K562 (cell line): ENCODE results near the gene CXCL6. TPM values are rescaled to one million over a fixed set of nuclear protein-coding genes. Genes with fewer than 3 reads are reported as not detected.

Source experiments
- ATAC-seq: fragments of 200-7000 bp; cut with Tn5 transposase; 3 replicates; pipeline ENCODE4 v1.9.1; 2020; ENCODE audit warnings: moderate library complexity
- BruUV-seq: library from RNA; stranded (reverse); fragments of 400-500 nt; replicated peaks from 2 replicates; lab custom pipeline; 2021; lab: Mats Ljungman, UMichigan
- CTCF ChIA-PET: fragments of 300-600 bp; formaldehyde crosslinking; extraction: SDS; loops from one replicate; lab custom pipeline; 2021; ENCODE audit warnings: low intra/inter-chr PET ratio; lab: Yijun Ruan, JAX
- POLR2A ChIA-PET: fragments of 300-600, 350-650 bp; sonication (Branson Sonifier 250); formaldehyde crosslinking; extraction: SDS; loops from one replicate; lab custom pipeline; 2021; ENCODE audit warnings: antibody characterized with exemption, inconsistent platforms; lab: Yijun Ruan, JAX
- DNase-seq, 4 experiments: peaks; one replicate each; pipeline versions ENCODE4 v3.0.0 to v3.0.0-alpha.2; 2011 to 2018; ENCODE audit warnings: low spot score in 3 of 4, mixed read lengths in 3 of 4; ENCODE audit errors: extremely low read depth in 1 of 4
- FAIRE-seq: peaks from 2 replicates; lab custom pipeline; 2011; peaks lifted over from hg19 to GRCh38; lab: Jason Lieb, UNC
- H2AFZ ChIP-seq: 2 replicates; pipeline ENCODE4 v1.6.0; 2011; ENCODE audit warnings: low read depth, low read length, control low read depth, inconsistent platforms
- H3K27ac ChIP-seq: fragments of 200-600 bp; 3 replicates; pipeline ENCODE4 v1.8.0; 2011; ENCODE audit warnings: low read depth, mild to moderate bottlenecking, control low read depth, inconsistent platforms, low read length, moderate library complexity, mixed read lengths; ENCODE audit errors: extremely low read depth
- H3K27me3 ChIP-seq, 2 experiments: fragments of 300-600 bp in 1 of 2; 2 replicates in 1 of 2; 3 replicates in 1 of 2; pipeline versions ENCODE4 v1.6.0 to v1.8.0; 2011; ENCODE audit warnings: inconsistent platforms in 2 of 2, low read length in 2 of 2, mild to moderate bottlenecking in 1 of 2, mixed read lengths in 1 of 2, moderate library complexity in 1 of 2; ENCODE audit not compliant: control insufficient read depth in 2 of 2, insufficient read depth in 2 of 2
- H3K36me3 ChIP-seq: fragments of 300-600 bp; 3 replicates; pipeline ENCODE4 v1.8.0; 2011; ENCODE audit warnings: mild to moderate bottlenecking, low read length, inconsistent platforms; ENCODE audit not compliant: control insufficient read depth, insufficient read depth
- H3K4me1 ChIP-seq, 2 experiments: fragments of 200-600 bp in 1 of 2; replicated peaks in 1 of 2; 2 replicates in 1 of 2; 3 replicates in 1 of 2; pipeline versions ENCODE4 v1.5.1 to v1.8.0; 2011; ENCODE audit warnings: inconsistent platforms in 2 of 2, low read length in 2 of 2, mild to moderate bottlenecking in 1 of 2, mixed read lengths in 1 of 2, moderate library complexity in 1 of 2; ENCODE audit not compliant: control insufficient read depth in 2 of 2, insufficient read depth in 2 of 2
- H3K4me2 ChIP-seq: 2 replicates; pipeline ENCODE4 v1.6.1; 2011; ENCODE audit warnings: low read length, control low read depth, inconsistent platforms, mixed read lengths; ENCODE audit not compliant: insufficient read depth
- H3K4me3 ChIP-seq: fragments of 200-600 bp; sonication (generic), shearing (Covaris generic); 2 replicates; pipeline ENCODE4 v1.5.1; 2016; ENCODE audit warnings: control low read depth, inconsistent platforms
- H3K79me2 ChIP-seq: fragments of 200-600 bp; 3 replicates; pipeline ENCODE4 v1.8.0; 2011; ENCODE audit warnings: low read length, inconsistent platforms; ENCODE audit not compliant: control insufficient read depth, insufficient read depth
- H3K9ac ChIP-seq, 2 experiments: 2 replicates each; pipeline versions ENCODE4 v1.6.0 to v1.6.1; 2011; ENCODE audit warnings: low read depth in 2 of 2, low read length in 2 of 2, control low read depth in 1 of 2, inconsistent platforms in 1 of 2, mild to moderate bottlenecking in 1 of 2, mixed read lengths in 1 of 2; ENCODE audit not compliant: insufficient read depth in 1 of 2
- H3K9me1 ChIP-seq: one replicate; pipeline ENCODE4 v1.6.0; 2011; ENCODE audit warnings: inconsistent platforms, mild to moderate bottlenecking, low read length, moderate library complexity; ENCODE audit not compliant: control insufficient read depth, insufficient read depth
- H3K9me3 ChIP-seq: replicated peaks from 2 replicates; pipeline ENCODE4 v1.5.1; 2011; ENCODE audit warnings: low read depth, low read length, inconsistent platforms; ENCODE audit not compliant: control insufficient read depth, insufficient read depth
- H4K20me1 ChIP-seq: replicated peaks from 2 replicates; pipeline ENCODE4 v1.6.1; 2011; ENCODE audit warnings: low read length, inconsistent platforms, mixed read lengths; ENCODE audit not compliant: control insufficient read depth, insufficient read depth
- ARID4B ChIP-seq: sonication (generic); formaldehyde crosslinking; IDR thresholded peaks from 2 replicates; pipeline ENCODE4 v1.8.0; 2022; ENCODE audit warnings: mild to moderate bottlenecking, missing genetic modification reagents
- ZNF41 ChIP-seq: fragments of 250-450 bp; sonication (Bioruptor Pico); conservative IDR thresholded peaks from 2 replicates; pipeline ENCODE4 v1.4.0; 2020; ENCODE audit warnings: mild to moderate bottlenecking
- WGBS: fragments of 100-300 bp; shearing (Covaris generic); methylation state at CpG from one replicate; pipeline ENCODE4 v1.1.6; 2016; ENCODE audit warnings: low coverage, mixed read lengths; ENCODE audit not compliant: insufficient coverage; ENCODE audit errors: missing lambda C conversion rate; 5-methylcytosine and 5-hydroxymethylcytosine counted together
- in situ Hi-C: fragments of 300-500 bp; cut with MboI; formaldehyde crosslinking; loops from 4 replicates; pipeline ENCODE4 v1.15.0; 2018; ENCODE audit warnings: inconsistent platforms, mixed read lengths
- intact Hi-C: fragments of 100-400 bp; cut with micrococcal nuclease; formaldehyde crosslinking; loops from 2 replicates; pipeline ENCODE4 v1.14.2; 2022
- polyA plus RNA-seq, 8 experiments: library from polyadenylated mRNA; depleted of rRNA in 4 of 8; stranded (reverse) in 5 of 8; unstranded in 3 of 8; fragments of >200 nt; fragmentation: Nextera tagmentation in 2 of 8; fragmentation: Illumina TruSeq in 1 of 8; extraction: Ambion mirVana in 2 of 8; extraction: Trizol in 1 of 8; gene quantifications; 2 replicates each; pipeline versions ENCODE4 v1.2.1 to v1.2.3, GENCODE V29; 2011 to 2014; ENCODE audit warnings: inconsistent platforms in 1 of 8, missing spikeins in 1 of 8
- total RNA-seq, 7 experiments: library from RNA; depleted of rRNA in 6 of 7; stranded (reverse); fragments of >200 nt in 6 of 7; fragmentation: Illumina TruSeq in 2 of 7; extraction: Trizol in 2 of 7; gene quantifications; 2 replicates each; pipeline versions ENCODE4 v1.2.1 to v1.2.3, GENCODE V29; 2011 to 2021; ENCODE audit warnings: low replicate concordance in 1 of 7

Gene CXCL6
- total and polyA plus RNA-seq, 9 of the 15 experiments (the other 6 are each of a cell fraction or from before 2014, with no cell fraction given) = not detected

- ATAC-seq (no peak), FAIRE-seq (no peak), DNase-seq (no peak)
- H3K9ac ChIP-seq = no peak overlapping the region
- H3K27me3 ChIP-seq = no peaks in the 10 kb centered on the region
- H3K4me1 ChIP-seq = no peaks in the 10 kb centered on the region
- H3K79me2 ChIP-seq = no peaks in the 10 kb centered on the region
- WGBS = 86% methylated on average over 1 of the region's 1 CpG
- intact Hi-C loops = no loop called here
- H3K27ac ChIP-seq = no peak overlapping the region
- no peak overlapping the region for H3K4me3 ChIP-seq
- no peak overlapping the region for H3K4me2 ChIP-seq
- no peaks in the 10 kb centered on the region for H4K20me1 ChIP-seq
- no peak for TF ChIP-seq ZNF41 (CRISPR knock-in tag)
- TF ChIP-seq ARID4B (CRISPR knock-in tag) = no peak
- TF ChIP-seq, all 486 proteins: peak for 0
- no peaks in the 10 kb centered on the region for H3K36me3 ChIP-seq
- H2AFZ ChIP-seq = no peak overlapping the region
- H3K9me3 ChIP-seq = no peaks in the 10 kb centered on the region
- no peaks in the 10 kb centered on the region for H3K9me1 ChIP-seq
- no TSS peak for BruUV-seq
- ChIA-PET CTCF (no interaction called here), POLR2A (no interaction called here)
- in situ Hi-C loops = no loop called here
Measured at GRCh38 chr4:73814679-73815078, 21.8 kb upstream of the CXCL6 start.
